Keratinocyte (primary cell): Measurements from ENCODE around the gene DCST1. TPM values are rescaled to one million over a fixed set of nuclear protein-coding genes. Genes with fewer than 3 reads are reported as not detected.

Experiments
- DNase-seq: peaks from one replicate; pipeline ENCODE4 v3.0.0-alpha.2; 2011; ENCODE audit warnings: low read depth, missing footprints, low spot score
- FAIRE-seq: peaks from 2 replicates; lab custom pipeline; 2011; peaks lifted over from hg19 to GRCh38; lab: Jason Lieb, UNC
- H2AFZ ChIP-seq: 2 replicates; pipeline ENCODE4 v1.6.0; 2012; ENCODE audit warnings: low read length, control low read depth, inconsistent platforms; ENCODE audit not compliant: control insufficient read depth
- H3K27ac ChIP-seq: 2 replicates; pipeline ENCODE4 v1.5.1; 2011; ENCODE audit warnings: low read length; ENCODE audit not compliant: control insufficient read depth, insufficient read depth
- H3K27me3 ChIP-seq: 3 replicates; pipeline ENCODE4 v1.6.0; 2011; ENCODE audit warnings: low read length; ENCODE audit not compliant: control insufficient read depth, insufficient read depth; ENCODE audit errors: extremely low read depth
- H3K36me3 ChIP-seq, 2 experiments: 2 replicates in 1 of 2; 3 replicates in 1 of 2; pipeline ENCODE4 v1.5.1; 2011; ENCODE audit warnings: low read length in 2 of 2, mild to moderate bottlenecking in 1 of 2; ENCODE audit not compliant: control insufficient read depth in 2 of 2, insufficient read depth in 2 of 2; ENCODE audit errors: extremely low read depth in 1 of 2
- H3K4me1 ChIP-seq: 3 replicates; pipeline ENCODE4 v1.5.1; 2011; ENCODE audit warnings: low read length; ENCODE audit not compliant: control insufficient read depth, insufficient read depth; ENCODE audit errors: extremely low read depth
- H3K4me2 ChIP-seq: 3 replicates; pipeline ENCODE4 v1.6.0; 2011; ENCODE audit warnings: low read depth, low read length; ENCODE audit not compliant: control insufficient read depth, insufficient read depth; ENCODE audit errors: extremely low read depth
- H3K4me3 ChIP-seq, 3 experiments: fragments of 200-600 bp in 1 of 3; sonication (generic) in 1 of 3; 2 replicates in 2 of 3; 3 replicates in 1 of 3; pipeline ENCODE4 v1.5.1; 2011 to 2016; ENCODE audit warnings: low read length in 3 of 3, mild to moderate bottlenecking in 3 of 3, control low read depth in 2 of 3, inconsistent platforms in 1 of 3, low read depth in 1 of 3, mixed read lengths in 1 of 3, mixed run types in 1 of 3, moderate library complexity in 1 of 3; ENCODE audit not compliant: control insufficient read depth in 2 of 3, insufficient read depth in 2 of 3; ENCODE audit errors: extremely low read depth in 1 of 3
- H3K79me2 ChIP-seq: 2 replicates; pipeline ENCODE4 v1.6.0; 2012; ENCODE audit warnings: low read length; ENCODE audit not compliant: control insufficient read depth, insufficient read depth
- H3K9ac ChIP-seq: 3 replicates; pipeline ENCODE4 v1.6.0; 2011; ENCODE audit warnings: low read length; ENCODE audit not compliant: control insufficient read depth, insufficient read depth; ENCODE audit errors: extremely low read depth
- H3K9me1 ChIP-seq: 3 replicates; pipeline ENCODE4 v1.6.0; 2011; ENCODE audit warnings: low read length; ENCODE audit not compliant: control insufficient read depth, insufficient read depth; ENCODE audit errors: extremely low read depth
- H3K9me3 ChIP-seq: 2 replicates; pipeline ENCODE4 v1.5.1; 2012; ENCODE audit warnings: low read depth, low read length; ENCODE audit not compliant: control insufficient read depth
- H4K20me1 ChIP-seq: 3 replicates; pipeline ENCODE4 v1.6.0; 2011; ENCODE audit warnings: low read length; ENCODE audit not compliant: control insufficient read depth, insufficient read depth; ENCODE audit errors: extremely low read depth
- CTCF ChIP-seq, 3 experiments: IDR thresholded peaks in 1 of 3; conservative IDR thresholded peaks in 1 of 3; optimal IDR thresholded peaks in 1 of 3; 2 replicates in 2 of 3; 3 replicates in 1 of 3; pipeline versions ENCODE3 to v1.5.1; 2011; ENCODE audit warnings: low read length in 3 of 3, mild to moderate bottlenecking in 3 of 3, moderate library complexity in 2 of 3, control low read depth in 1 of 3, inconsistent platforms in 1 of 3; ENCODE audit not compliant: insufficient read depth in 2 of 3; ENCODE audit errors: extremely low read depth in 1 of 3
- EZH2 ChIP-seq: IDR thresholded peaks from one replicate; pipeline ENCODE4 v1.6.1; 2012; ENCODE audit warnings: inconsistent platforms, mild to moderate bottlenecking, low read length, moderate library complexity
- dilution Hi-C: fragments of 300-500 bp; cut with MboI; formaldehyde crosslinking; loops from one replicate; pipeline ENCODE4 v1.7.0; 2020; ENCODE audit warnings: low sequenced_read_pairs; ENCODE audit not compliant: extremely low pct_ligation_motif_present
- polyA plus RNA-seq, 5 experiments: library from polyadenylated mRNA; depleted of rRNA in 3 of 5; stranded (reverse) in 3 of 5; stranded (forward) in 1 of 5; unstranded in 1 of 5; fragments of >200 nt; gene quantifications; 1 replicate in 1 of 5; 2 replicates in 3 of 5; 3 replicates in 1 of 5; pipeline versions ENCODE4 v1.2.1 to v1.2.3, GENCODE V29; 2011 to 2012; ENCODE audit warnings: missing spikeins in 2 of 5, low read depth in 1 of 5, low replicate concordance in 1 of 5

DCST1 gene
- polyA plus RNA-seq, 1 donor (not counting 4 experiments of a cell fraction or from before 2014, with no cell fraction given), result not detected

- Histone ChIP-seq H3K9ac (peak overlapping the region; percentile 89), H3K4me2 (peak overlapping the region; percentile 92), H3K36me3 (peaks cover 1 to 15% of the 10 kb centered on the region in 2 experiments), H3K27ac (peak overlapping the region; percentile 76), H4K20me1 (no peaks in the 10 kb centered on the region), H3K79me2 (peaks cover 63% of the 10 kb centered on the region), H3K27me3 (no peaks in the 10 kb centered on the region), H3K4me3 (peak overlapping the region; percentile 81 to 99 (median 81)), H2AFZ (no peak overlapping the region), H3K9me1 (no peaks in the 10 kb centered on the region), H3K9me3 (no peaks in the 10 kb centered on the region), H3K4me1 (peaks cover 60% of the 10 kb centered on the region)
- DNase-seq (no peak), FAIRE-seq (no peak)
- dilution Hi-C loops, result no loop called here
- TF ChIP-seq EZH2, result no peak
- TF ChIP-seq CTCF (optimal IDR thresholded peaks at IDR 0.05 in 1 of 3, IDR thresholded peaks at IDR 0.05 in 1 of 3, conservative IDR thresholded peaks at IDR 0.05 in 1 of 3; ENCODE audit: extremely low read depth in 1 of 3, insufficient read depth in 2 of 3, low read length in 3 of 3), result no peak
Observed at GRCh38 chr1:155004352-155005075, 29.1 kb upstream of the DCST1 start.

GRCh38 chr1:155005076-155006011 is 28.3 kb upstream of the DCST1 start:
- H3K4me1 ChIP-seq, result peaks cover 60% of the 10 kb centered on the region
- no peak for DNase-seq
- H3K9ac ChIP-seq, result peak overlapping the region; percentile 89
- H3K9me1 ChIP-seq, result no peaks in the 10 kb centered on the region
- H3K4me2 ChIP-seq, result peak overlapping the region; percentile 92
- peaks cover 71% of the 10 kb centered on the region for H3K79me2 ChIP-seq
- no peak overlapping the region for H2AFZ ChIP-seq
- H3K27me3 ChIP-seq, result no peaks in the 10 kb centered on the region
- peak overlapping the region; percentile 76 for H3K27ac ChIP-seq
- FAIRE-seq, result peak; percentile 49
- dilution Hi-C loops, result no loop called here
- peaks cover 1 to 18% of the 10 kb centered on the region in 2 experiments for H3K36me3 ChIP-seq
- TF ChIP-seq CTCF (optimal IDR thresholded peaks at IDR 0.05 in 1 of 3, IDR thresholded peaks at IDR 0.05 in 1 of 3, conservative IDR thresholded peaks at IDR 0.05 in 1 of 3; ENCODE audit: extremely low read depth in 1 of 3, insufficient read depth in 2 of 3, low read length in 3 of 3) (no peak), EZH2 (no peak)
- H4K20me1 ChIP-seq, result no peaks in the 10 kb centered on the region
- no peaks in the 10 kb centered on the region for H3K9me3 ChIP-seq
- H3K4me3 ChIP-seq, result peak overlapping the region; percentile 2 to 99 (median 81)
